DMS 273 treated with DMSO at 0.1 percent for 48 hours (cell line): ENCODE results near the gene CDH24.

ENCODE experiments used
- DNase-seq: peaks from one replicate; lab custom pipeline; 2025; lab: John Stamatoyannopoulos, UW

CDH24 gene

GRCh38 chr14:23045419-23046357 lies 11.6 kb downstream of the CDH24 start:
- DNase-seq, result no peak

GRCh38 chr14:23044840-23045239 lies 12.5 kb downstream of the CDH24 start:
- no peak for DNase-seq

- DNase-seq, result no peak
Observed at GRCh38 chr14:23043754-23044153, 13.6 kb downstream of the CDH24 start.

GRCh38 chr14:23043145-23043544 lies 14.2 kb downstream of the CDH24 start:
- no peak for DNase-seq

GRCh38 chr14:23042162-23042965 lies 15.0 kb downstream of the CDH24 start, which contains the start of gene PSMB11:
TSS of gene PSMB11 (plus strand) at chr14:23042212. CDS start at chr14:23042226, 14 bp downstream.
- DNase-seq, result no peak

GRCh38 chr14:23041729-23042128 lies 15.6 kb downstream of the CDH24 start:
- no peak for DNase-seq

- DNase-seq, result no peak
Observed at GRCh38 chr14:23040100-23040499, 17.2 kb downstream of the CDH24 start.

- no peak for DNase-seq
Observed at GRCh38 chr14:23035303-23036144, 21.8 kb downstream of the CDH24 start.

- DNase-seq, result no peak
Observed at GRCh38 chr14:23034498-23035302, 22.6 kb downstream of the CDH24 start, which contains the start of gene PSMB5. TSS of gene PSMB5 (minus strand) at chr14:23034900. CDS start at chr14:23034881, 19 bp downstream.

GRCh38 chr14:23033801-23034497 lies 23.4 kb downstream of the CDH24 start:
- no peak for DNase-seq

GRCh38 chr14:23033251-23033727 lies 24.0 kb downstream of the CDH24 start:
- no peak for DNase-seq

- DNase-seq, result no peak
Observed at GRCh38 chr14:23030936-23031335, 26.4 kb downstream of the CDH24 start.

- no peak for DNase-seq
Observed at GRCh38 chr14:23028799-23029198, 28.5 kb downstream of the CDH24 start.

GRCh38 chr14:23025151-23025814 lies 32.0 kb downstream of the CDH24 start:
- peak; percentile 65 for DNase-seq

GRCh38 chr14:23024612-23025075 lies 32.7 kb downstream of the CDH24 start:
- DNase-seq, result no peak

GRCh38 chr14:23023795-23024152 lies 33.5 kb downstream of the CDH24 start:
- no peak for DNase-seq

GRCh38 chr14:23023022-23023794 lies 34.1 kb downstream of the CDH24 start:
- DNase-seq, result no peak

- no peak for DNase-seq
Observed at GRCh38 chr14:23021889-23022442, 35.4 kb downstream of the CDH24 start.
